Right atrium auricular region (tissue), 2 donors: Measurements from ENCODE around the gene FRS2. TPM values are rescaled to one million over a fixed set of nuclear protein-coding genes. Genes with fewer than 3 reads are reported as not detected.

Experiments used
- DNase-seq: peaks from one replicate; pipeline ENCODE4 v3.0.0-alpha.2; 2019; ENCODE audit warnings: low spot score
- H3K27ac ChIP-seq, 2 donors: fragments of 200-600 bp; sonication (generic); 1 replicate in 1 of 2; 2 replicates in 1 of 2; pipeline ENCODE4 v1.5.1; 2016 to 2019
- H3K27me3 ChIP-seq, 2 donors: fragments of 200-600 bp; sonication (generic); one replicate each; pipeline versions ENCODE4 v1.5.1 to v1.6.0; 2017 to 2019
- H3K36me3 ChIP-seq: fragments of 200-600 bp; sonication (generic); one replicate; pipeline ENCODE4 v1.5.1; 2016
- H3K4me1 ChIP-seq, 2 donors: fragments of 200-600 bp; sonication (generic); one replicate each; pipeline versions ENCODE4 v1.5.1 to v1.6.0; 2017 to 2019
- H3K4me3 ChIP-seq, 2 donors: fragments of 200-600 bp; sonication (generic); 1 replicate in 1 of 2; 2 replicates in 1 of 2; pipeline ENCODE4 v1.5.1; 2017 to 2019; ENCODE audit warnings: mild to moderate bottlenecking in 1 of 2, moderate library complexity in 1 of 2
- H3K9me3 ChIP-seq, 2 donors: fragments of 200-600 bp; sonication (generic); one replicate each; pipeline ENCODE4 v1.5.1; 2019
- total RNA-seq, 2 donors: library from RNA; depleted of rRNA; stranded (reverse); fragments of >200 nt; gene quantifications; one replicate each; pipeline ENCODE4 v1.1.0, GENCODE V29; 2016
- TF ChIP-seq, protein P1 (sequence below), 2 donors: fragments of 200-600 bp; sonication (generic); IDR thresholded peaks; one replicate each; pipeline ENCODE4 v1.5.1; 2019; ENCODE audit warnings: antibody characterized with exemption in 2 of 2

Gene FRS2
- total RNA-seq, 2 donors from 2014 or later: 25.9 to 32.5 TPM

DNA sequence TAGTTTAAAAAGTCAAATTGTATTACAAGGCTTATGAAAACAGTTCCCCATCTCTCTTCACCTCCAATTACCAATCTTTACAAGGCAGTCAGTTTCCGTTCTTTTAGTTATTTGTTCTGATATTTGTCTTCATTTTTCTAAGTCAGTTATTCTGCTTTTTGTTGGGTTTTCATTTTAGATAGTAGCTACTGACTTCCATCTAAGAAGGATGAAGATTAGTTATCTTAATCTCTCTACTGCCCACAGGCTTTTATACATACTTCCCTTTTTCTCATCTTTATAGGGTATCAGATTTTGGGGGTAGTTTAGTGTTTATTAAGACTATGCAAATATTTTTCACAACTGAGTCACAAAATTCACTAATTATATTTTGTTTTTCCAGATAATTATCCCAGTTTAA lies 38.4 kb downstream of the FRS2 start:
- Histone ChIP-seq H3K9me3 (no peaks in the 10 kb centered on the region), H3K27me3 (no peaks in the 10 kb centered on the region), H3K4me3 (no peak overlapping the region), H3K27ac (peak overlapping the region in 1 of 2 donors; percentile 10), H3K4me1 (peaks cover 0 to 69% of the 10 kb centered on the region in 2 donors), H3K36me3 (no peaks in the 10 kb centered on the region)
- no peak for DNase-seq
- TF ChIP-seq, protein P1, sequence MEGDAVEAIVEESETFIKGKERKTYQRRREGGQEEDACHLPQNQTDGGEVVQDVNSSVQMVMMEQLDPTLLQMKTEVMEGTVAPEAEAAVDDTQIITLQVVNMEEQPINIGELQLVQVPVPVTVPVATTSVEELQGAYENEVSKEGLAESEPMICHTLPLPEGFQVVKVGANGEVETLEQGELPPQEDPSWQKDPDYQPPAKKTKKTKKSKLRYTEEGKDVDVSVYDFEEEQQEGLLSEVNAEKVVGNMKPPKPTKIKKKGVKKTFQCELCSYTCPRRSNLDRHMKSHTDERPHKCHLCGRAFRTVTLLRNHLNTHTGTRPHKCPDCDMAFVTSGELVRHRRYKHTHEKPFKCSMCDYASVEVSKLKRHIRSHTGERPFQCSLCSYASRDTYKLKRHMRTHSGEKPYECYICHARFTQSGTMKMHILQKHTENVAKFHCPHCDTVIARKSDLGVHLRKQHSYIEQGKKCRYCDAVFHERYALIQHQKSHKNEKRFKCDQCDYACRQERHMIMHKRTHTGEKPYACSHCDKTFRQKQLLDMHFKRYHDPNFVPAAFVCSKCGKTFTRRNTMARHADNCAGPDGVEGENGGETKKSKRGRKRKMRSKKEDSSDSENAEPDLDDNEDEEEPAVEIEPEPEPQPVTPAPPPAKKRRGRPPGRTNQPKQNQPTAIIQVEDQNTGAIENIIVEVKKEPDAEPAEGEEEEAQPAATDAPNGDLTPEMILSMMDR (IDR thresholded peaks at IDR 0.05): no peak

- TF ChIP-seq, protein P1 (IDR thresholded peaks at IDR 0.05): no peak
- no peaks in the 10 kb centered on the region for H3K36me3 ChIP-seq
- peak overlapping the region in 1 of 2 donors; percentile 31 for H3K27ac ChIP-seq
- H3K4me3 ChIP-seq: no peak overlapping the region
- H3K9me3 ChIP-seq: no peaks in the 10 kb centered on the region
- no peaks in the 10 kb centered on the region for H3K27me3 ChIP-seq
- H3K4me1 ChIP-seq: peaks cover 0 to 76% of the 10 kb centered on the region in 2 donors
- no peak for DNase-seq
These were observed 39.1 kb downstream of the FRS2 start for GRCh38 chr12:69509308-69509736.

DNA sequence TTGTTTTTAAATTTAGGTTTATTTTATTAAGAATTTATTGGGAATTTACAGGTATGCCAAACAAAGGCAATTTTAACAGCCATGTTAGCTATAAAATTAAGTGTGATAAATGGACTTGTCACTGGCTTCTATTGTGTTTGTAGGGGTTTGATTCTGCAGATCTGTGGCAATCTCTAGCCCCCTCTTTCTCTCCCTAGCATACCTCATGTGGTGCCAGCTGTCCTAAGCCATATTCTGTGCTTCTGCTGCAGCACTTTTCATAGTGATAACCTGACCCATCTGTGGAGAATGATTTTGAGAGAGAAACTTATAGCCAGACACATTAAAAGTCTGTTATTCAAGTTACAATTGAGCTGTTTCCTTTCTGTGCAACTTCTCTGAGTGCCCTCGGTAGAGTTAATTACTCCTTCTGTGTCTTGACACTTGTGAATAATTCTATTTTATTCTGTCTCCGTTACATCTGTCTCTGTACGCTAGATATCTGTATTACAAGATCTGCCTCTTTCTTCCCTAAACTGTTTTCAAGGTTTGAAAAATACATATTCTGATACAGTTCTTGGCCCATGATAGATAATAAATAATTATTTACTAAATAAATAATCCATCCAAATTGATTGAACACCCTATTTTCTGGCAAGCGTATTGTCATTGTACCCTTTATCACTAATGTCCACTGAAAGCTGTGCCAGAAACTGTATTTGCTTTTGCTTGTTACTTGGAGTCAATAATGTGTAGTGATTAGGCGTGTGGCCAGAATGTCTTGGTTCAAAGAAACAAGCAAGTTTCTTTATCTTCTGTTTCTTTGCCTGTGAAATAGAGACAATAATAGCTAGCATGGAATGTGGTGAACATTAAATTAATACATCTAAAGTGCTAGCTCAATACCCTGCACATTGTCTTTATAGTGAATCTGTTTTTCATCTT lies 40.0 kb downstream of the FRS2 start:
- H3K9me3 ChIP-seq: no peaks in the 10 kb centered on the region
- no peaks in the 10 kb centered on the region for H3K27me3 ChIP-seq
- H3K4me3 ChIP-seq: no peak overlapping the region
- TF ChIP-seq, protein P1 (IDR thresholded peaks at IDR 0.05): no peak
- no peak for DNase-seq
- peak overlapping the region in 1 of 2 donors; percentile 31 for H3K27ac ChIP-seq
- no peaks in the 10 kb centered on the region for H3K36me3 ChIP-seq
- H3K4me1 ChIP-seq: peaks cover 0 to 72% of the 10 kb centered on the region in 2 donors

DNA sequence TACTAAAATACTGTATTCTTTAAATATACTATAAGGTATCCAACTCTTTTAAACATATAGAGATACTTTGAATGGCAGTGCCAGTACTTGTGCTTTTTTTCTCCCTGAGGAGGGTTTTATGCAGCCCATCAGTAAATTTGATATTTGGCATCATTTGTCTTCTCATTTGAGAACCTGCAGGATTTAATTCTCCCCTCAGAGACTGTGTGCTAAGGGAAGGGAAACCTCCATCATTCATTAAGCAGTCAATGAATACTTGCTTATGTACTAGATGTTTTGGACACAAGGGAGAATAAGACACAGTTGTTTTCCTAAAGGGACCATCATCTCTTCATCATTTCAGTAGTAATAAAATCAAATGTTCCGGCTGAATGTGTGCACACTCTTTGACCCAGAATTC lies 40.8 kb downstream of the FRS2 start:
- H3K9me3 ChIP-seq: no peaks in the 10 kb centered on the region
- H3K4me3 ChIP-seq: no peak overlapping the region
- TF ChIP-seq, protein P1 (IDR thresholded peaks at IDR 0.05): no peak
- no peak for DNase-seq
- H3K27me3 ChIP-seq: no peaks in the 10 kb centered on the region
- H3K27ac ChIP-seq: no peak overlapping the region
- H3K36me3 ChIP-seq: no peaks in the 10 kb centered on the region
- peaks cover 0 to 71% of the 10 kb centered on the region in 2 donors for H3K4me1 ChIP-seq

DNA sequence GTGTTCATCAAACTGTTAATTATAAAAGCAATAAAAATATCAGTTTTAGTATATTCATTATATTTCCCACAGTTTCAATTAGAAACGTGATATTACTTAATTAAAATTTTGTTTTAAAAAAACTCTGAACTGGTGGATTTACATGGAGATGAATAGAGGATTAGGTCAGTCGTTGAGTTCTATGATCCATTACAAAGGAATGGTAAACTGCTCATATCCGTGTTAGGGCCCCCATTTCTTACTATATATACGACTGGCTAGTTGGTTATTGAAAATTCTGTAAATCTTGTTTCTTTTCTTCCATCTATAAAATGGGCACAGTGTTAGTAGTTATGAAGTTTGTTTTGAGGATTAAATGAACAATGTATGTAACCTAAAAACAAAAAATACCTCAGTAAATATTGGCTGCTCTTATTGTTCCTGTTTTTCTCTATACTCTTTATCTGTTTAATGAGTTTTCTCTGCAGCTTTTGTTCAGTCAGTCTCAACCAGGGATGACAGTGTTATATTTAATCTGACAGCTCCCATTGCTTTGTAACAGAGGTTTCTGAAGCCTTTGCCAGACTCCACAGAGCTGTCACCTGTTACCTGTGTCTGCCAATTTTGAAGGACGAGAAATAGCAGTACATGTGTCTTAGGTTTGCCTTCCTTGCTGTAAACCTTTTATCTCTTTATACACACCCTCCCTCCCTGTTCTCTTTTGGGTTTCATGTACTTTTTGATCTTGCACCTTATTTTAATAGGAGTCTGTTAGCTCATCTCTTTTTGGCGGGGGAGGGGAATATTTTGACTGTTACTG lies 41.5 kb downstream of the FRS2 start:
- peaks cover 0 to 71% of the 10 kb centered on the region in 2 donors for H3K4me1 ChIP-seq

More for the DNA sequence above, 41.5 kb downstream of the FRS2 start:
- H3K36me3 ChIP-seq: no peaks in the 10 kb centered on the region
- H3K9me3 ChIP-seq: no peaks in the 10 kb centered on the region
- no peaks in the 10 kb centered on the region for H3K27me3 ChIP-seq
- TF ChIP-seq, protein P1 (IDR thresholded peaks at IDR 0.05): no peak
- no peak overlapping the region for H3K4me3 ChIP-seq
- DNase-seq: no peak
- H3K27ac ChIP-seq: peak overlapping the region in 1 of 2 donors; percentile 10
